ENCODE data around the gene IFITM5.
"Not testable (repeated sequence)": the region's sequence is repeated elsewhere in the genome, so short reads cannot be mapped to it uniquely, and the experiment has no call there.

The IFITM5 gene

DNA sequence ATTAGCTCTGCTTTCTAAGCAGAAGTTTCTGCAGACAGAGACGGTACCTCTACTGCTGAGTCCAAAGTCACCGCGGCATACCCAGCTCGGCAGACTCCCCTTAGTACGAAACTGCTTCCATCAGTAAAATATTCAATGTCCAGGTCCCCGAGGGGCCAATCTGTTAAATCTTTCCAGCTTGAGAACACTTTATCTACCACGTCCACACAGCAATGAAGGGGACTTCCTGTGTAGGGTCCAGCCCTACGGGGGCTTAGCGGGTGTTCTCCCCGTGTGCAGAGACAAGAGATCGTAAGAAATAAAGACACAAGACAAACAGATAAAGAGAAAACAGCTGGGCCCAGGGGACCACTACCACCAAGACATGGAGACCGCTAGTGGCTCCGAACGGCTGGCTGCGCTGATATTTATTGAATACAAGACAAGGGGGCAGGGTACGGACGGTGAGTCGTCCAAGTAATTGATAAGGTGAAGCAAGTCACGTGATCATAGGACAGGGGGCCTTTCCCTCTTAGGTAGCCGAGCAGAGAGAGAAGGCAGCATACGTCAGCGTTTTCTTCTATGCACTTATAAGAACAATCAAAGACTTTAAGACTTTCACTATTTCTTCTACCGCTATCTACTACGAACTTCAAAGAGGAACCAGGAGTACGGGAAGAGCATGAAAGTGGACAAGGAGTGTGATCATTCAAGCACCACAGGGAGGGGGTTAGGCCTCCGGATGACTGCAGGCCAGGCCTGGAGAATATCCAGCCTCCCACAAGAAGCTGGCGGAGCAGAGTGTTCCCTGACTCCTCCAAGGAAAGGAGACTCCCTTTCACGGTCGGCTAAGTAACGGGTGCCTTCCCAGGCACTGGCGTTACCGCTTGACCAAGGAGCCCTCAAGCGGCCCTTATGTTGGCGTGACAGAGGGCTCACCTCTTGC lies 25.5 kb upstream of the IFITM5 start:
- Mint-ChIP-seq H3K4me3 (peak overlapping the region in 1 of 2 donors; percentile 36), H3K4me1 (ENCODE audit: low read depth in 2 of 2) (peaks cover 40 to 45% of the 10 kb centered on the region in 2 donors), H3K27ac (peak overlapping the region; percentile 38 to 84)
- H3K27me3 Mint-ChIP-seq; ATAC-seq (replicated peaks); H3K9me3 Mint-ChIP-seq; DNase-seq; H3K36me3 Mint-ChIP-seq (ENCODE audit: insufficient read depth): not testable (repeated sequence)

DNA sequence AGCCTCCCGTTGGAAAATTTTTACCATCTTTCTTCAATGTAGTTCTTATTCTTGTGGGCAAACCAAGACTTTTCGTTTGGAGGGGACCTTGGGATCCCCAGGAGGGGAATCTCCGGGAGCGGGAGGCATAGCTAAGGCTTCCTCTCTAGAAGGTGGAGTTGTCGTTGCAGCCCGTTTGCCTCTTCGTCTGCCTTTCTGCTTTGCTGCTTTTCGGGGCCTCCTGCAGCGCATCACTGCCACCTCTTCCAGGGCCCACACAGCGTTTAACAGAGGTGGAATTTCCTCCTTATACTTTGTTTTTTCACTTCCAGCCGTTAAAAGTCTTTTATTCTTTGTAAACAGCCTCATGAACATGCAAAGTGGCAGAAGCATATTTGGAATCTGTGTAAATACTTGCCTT lies 24.8 kb upstream of the IFITM5 start:
- no peaks in the 10 kb centered on the region for H3K27me3 Mint-ChIP-seq
- H3K9me3 Mint-ChIP-seq: no peaks in the 10 kb centered on the region
- DNase-seq: no peak
- peaks cover 36 to 42% of the 10 kb centered on the region in 2 donors for H3K4me1 Mint-ChIP-seq (ENCODE audit: low read depth in 2 of 2)
- peaks cover 15% of the 10 kb centered on the region for H3K36me3 Mint-ChIP-seq (ENCODE audit: insufficient read depth)
- H3K27ac Mint-ChIP-seq: peak overlapping the region; percentile 32 to 84
- ATAC-seq (replicated peaks): no peak
- H3K4me3 Mint-ChIP-seq: peak overlapping the region in 1 of 2 donors; percentile 36

DNA sequence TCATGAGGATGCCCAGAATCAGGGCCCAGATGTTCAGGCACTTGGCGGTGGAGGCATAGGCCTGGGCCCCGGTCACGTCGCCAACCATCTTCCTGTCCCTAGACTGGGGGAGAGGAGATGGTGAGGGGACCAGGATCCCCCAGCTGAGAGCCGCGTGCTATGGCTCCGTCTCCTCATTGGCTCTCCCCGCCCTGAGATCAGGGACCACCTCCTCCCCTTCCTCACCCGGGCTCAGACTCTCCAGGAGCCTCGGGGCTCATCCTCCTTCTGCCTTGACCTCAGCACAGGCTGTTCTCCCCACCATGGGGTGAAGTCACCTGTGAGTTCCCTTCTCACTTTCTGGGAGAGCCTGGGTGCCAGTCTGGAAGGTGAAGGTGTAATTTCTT lies 20.6 kb upstream of the IFITM5 start:
- Mint-ChIP-seq H3K4me1 (ENCODE audit: low read depth in 2 of 2) (peaks cover 31 to 36% of the 10 kb centered on the region in 2 donors), H3K36me3 (ENCODE audit: insufficient read depth) (peaks cover 38% of the 10 kb centered on the region), H3K4me3 (peak overlapping the region; percentile 71 to 75), H3K27ac (peak overlapping the region; percentile 64 to 75)
- not testable (repeated sequence) for H3K9me3 Mint-ChIP-seq; ATAC-seq (replicated peaks); H3K27me3 Mint-ChIP-seq; DNase-seq

DNA sequence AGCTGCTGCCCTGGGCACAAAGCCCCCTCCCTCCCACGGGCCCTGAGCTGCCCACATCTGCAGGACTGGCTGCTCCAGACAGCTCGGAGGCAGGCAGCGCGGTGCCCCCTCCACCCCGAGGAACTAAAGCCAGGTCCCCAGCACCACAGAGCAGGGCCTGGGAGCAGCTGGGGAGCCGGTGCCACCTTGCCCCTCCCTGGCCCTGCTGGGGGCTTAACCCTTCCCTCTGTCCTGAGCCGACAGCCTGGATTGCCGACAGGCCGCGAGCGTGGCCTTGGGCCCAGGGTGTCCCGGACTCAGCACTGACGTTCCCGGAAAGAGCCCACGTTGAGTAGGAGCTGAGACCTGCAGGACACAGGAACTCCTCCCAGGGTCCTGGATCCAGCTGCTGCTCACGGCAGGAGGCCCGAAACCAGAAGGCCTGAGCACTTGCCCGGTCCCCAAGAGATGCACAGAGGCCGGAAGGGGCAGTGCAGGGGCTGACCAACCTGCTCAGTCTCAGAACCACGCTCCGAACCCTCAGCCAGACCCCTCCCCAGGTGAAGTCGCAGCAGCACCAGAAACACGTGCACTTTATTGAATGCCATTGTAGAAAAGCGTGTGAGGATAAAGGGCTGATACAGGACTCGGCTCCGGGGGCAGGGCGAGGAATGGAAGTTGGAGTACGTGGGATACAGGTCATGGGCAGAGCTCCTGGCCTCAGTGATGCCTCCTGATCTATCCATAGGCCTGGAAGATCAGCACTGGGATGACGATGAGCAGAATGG lies 20.0 kb upstream of the IFITM5 start:
- not testable (repeated sequence) for H3K9me3 Mint-ChIP-seq, DNase-seq, H3K27me3 Mint-ChIP-seq
- Mint-ChIP-seq H3K27ac (peak overlapping the region; percentile 64 to 75), H3K4me3 (peak overlapping the region; percentile 71 to 75), H3K36me3 (ENCODE audit: insufficient read depth) (peaks cover 44% of the 10 kb centered on the region), H3K4me1 (ENCODE audit: low read depth in 2 of 2) (peaks cover 28 to 31% of the 10 kb centered on the region in 2 donors)
- ATAC-seq (replicated peaks): peak; percentile 16

DNA sequence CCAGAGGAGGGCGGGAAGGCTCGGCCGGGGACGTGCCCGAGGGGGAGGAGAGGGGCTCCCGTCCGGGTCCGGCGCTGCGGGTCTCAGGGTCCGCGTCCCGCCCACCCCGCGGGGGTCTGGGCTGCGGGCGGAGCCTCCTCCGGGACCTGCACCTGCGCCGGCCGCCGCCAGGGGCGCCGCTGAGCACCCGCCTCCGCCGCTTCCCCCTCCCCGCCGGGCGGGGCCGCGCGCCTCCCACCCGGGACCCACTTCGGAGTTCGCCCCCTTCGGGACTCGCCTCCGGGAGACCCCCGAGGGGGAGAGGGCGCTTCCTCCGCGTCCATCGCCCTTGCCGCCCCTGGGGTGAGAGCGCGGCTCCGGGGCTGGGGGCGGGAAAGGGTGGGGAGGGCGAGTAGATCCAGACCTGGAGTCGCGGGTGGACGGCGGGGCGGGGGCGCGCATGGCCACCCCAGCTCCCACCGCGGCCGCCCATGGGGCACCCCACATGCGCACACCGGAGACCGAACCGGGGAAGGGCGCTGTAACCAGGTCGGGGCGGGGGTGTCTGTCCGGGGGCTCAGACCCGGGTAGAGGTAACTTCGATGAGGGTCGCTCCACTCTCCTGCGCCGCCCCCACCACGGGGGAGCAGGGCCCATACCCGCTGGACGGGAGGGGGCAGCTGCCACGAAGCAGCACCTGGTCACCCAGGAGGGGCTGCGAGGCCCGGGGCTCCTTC lies 19.2 kb upstream of the IFITM5 start:
- H3K36me3 Mint-ChIP-seq (ENCODE audit: insufficient read depth): peaks cover 50% of the 10 kb centered on the region
- H3K4me3 Mint-ChIP-seq: peak overlapping the region; percentile 71 to 75
- ATAC-seq (replicated peaks): peak; percentile 33
- not testable (repeated sequence) for H3K9me3 Mint-ChIP-seq, H3K27ac Mint-ChIP-seq, H3K27me3 Mint-ChIP-seq, DNase-seq
- H3K4me1 Mint-ChIP-seq (ENCODE audit: low read depth in 2 of 2): peaks cover 35 to 38% of the 10 kb centered on the region in 2 donors

DNA sequence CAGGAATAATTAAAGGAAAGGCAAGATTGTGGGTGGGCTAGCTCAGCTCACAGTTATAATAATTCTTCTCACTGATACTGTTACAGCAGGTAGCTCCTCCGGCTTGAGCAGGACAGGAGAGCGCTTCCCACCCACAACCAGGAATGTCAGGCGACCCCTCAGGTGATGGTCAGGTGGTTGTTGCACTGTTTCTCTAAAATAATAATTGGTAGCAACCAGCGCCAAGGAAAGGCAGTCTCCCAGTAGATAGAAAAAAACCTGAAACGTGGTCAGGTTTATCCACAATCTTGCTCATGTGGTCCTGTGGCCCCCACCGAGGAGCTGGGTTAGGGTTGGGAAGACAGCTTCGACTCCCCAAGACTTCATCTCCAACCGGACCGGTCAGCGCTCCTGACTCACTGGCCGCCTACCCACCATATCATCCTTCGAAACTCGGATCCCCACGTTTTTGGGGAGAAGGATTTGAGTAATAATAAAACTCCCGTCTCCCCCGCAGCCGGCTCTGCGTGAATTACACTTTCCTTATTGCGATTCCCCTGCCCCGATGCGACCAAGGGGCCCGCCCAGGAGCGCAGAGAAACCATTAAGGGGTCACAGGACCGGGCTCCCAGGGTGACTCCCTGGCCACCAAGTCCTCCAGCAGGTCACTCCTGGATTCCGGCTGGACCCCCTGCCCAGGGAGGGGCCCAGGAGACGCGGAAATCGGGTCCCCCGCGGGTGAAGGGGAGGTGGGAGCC lies 18.5 kb upstream of the IFITM5 start:
- H3K4me3 Mint-ChIP-seq: peak overlapping the region; percentile 95 to 97
- H3K36me3 Mint-ChIP-seq (ENCODE audit: insufficient read depth): peaks cover 50% of the 10 kb centered on the region
- H3K27ac Mint-ChIP-seq: peak overlapping the region; percentile 95 to 97
- H3K9me3 Mint-ChIP-seq; H3K27me3 Mint-ChIP-seq; DNase-seq; ATAC-seq (replicated peaks): not testable (repeated sequence)
- H3K4me1 Mint-ChIP-seq (ENCODE audit: low read depth in 2 of 2): peaks cover 42 to 45% of the 10 kb centered on the region in 2 donors

DNA sequence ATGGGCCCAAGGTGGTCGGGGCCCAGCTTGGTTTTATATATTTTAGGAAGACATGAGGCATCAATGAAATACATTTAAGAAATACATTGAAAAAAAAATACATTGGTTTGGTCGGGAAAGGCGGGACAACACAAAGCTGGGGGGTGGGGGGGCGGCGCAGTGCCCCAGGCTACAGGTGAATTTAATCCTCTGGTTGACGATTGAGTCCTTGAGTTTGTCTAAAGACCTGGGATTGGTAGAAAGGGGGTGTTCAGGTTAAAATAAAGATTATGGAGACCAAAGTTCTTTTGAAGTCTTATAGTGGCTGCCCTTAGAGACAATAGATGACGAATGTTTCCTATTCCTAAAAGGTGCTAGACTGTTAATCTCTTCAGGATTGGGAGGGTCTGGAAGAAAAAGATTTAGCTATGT lies 17.6 kb upstream of the IFITM5 start:
- peaks cover 51% of the 10 kb centered on the region for H3K36me3 Mint-ChIP-seq (ENCODE audit: insufficient read depth)
- no peaks in the 10 kb centered on the region for H3K9me3 Mint-ChIP-seq
- H3K4me1 Mint-ChIP-seq (ENCODE audit: low read depth in 2 of 2): peaks cover 47 to 53% of the 10 kb centered on the region in 2 donors
- H3K27me3 Mint-ChIP-seq: no peaks in the 10 kb centered on the region
- DNase-seq: no peak
- peak; percentile 7 for ATAC-seq (replicated peaks)
- H3K4me3 Mint-ChIP-seq: peak overlapping the region; percentile 95 to 97
- peak overlapping the region; percentile 95 to 97 for H3K27ac Mint-ChIP-seq

DNA sequence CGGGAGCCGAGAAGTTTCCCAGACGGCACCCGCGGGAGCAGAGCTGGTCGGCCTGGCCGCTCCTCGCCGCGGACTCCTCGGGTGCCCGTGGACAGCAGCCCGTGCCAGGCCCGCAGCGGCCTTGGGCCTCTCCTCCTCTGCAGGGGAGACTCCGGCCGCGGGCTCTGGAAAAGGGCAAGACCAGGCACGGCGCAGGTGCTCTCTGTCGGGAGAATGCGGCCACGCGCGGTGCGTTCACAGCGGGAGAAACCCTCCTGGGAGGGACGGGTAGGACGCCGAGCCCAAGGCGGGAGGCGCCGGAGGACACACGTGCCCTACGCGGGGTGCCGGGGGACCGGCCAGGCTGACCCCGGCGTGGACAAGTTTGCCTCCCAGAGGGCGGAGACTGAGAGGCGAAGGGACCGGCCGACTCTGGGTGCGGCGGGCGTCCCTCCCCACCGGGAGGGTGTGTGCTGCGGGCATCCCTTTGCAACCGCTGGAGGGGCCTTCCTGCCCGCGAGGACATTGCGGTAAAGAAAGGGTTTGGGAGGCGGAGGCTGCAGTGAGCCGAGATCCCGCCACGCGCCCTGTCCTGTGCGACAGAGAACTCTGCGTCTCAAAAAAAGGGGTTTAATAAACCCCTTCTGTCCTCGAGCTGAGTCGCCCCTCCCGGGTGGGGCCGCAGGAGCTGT lies 16.8 kb upstream of the IFITM5 start:
- H3K4me1 Mint-ChIP-seq (ENCODE audit: low read depth in 2 of 2): peaks cover 48 to 56% of the 10 kb centered on the region in 2 donors
- no peaks in the 10 kb centered on the region for H3K9me3 Mint-ChIP-seq
- ATAC-seq (replicated peaks): peak; percentile 3
- H3K27me3 Mint-ChIP-seq: no peaks in the 10 kb centered on the region
- peak overlapping the region; percentile 95 to 97 for H3K27ac Mint-ChIP-seq
- H3K4me3 Mint-ChIP-seq: peak overlapping the region; percentile 95 to 97
- peaks cover 55% of the 10 kb centered on the region for H3K36me3 Mint-ChIP-seq (ENCODE audit: insufficient read depth)
- DNase-seq: peak in 2 of 3 experiments; percentile 46 to 47

DNA sequence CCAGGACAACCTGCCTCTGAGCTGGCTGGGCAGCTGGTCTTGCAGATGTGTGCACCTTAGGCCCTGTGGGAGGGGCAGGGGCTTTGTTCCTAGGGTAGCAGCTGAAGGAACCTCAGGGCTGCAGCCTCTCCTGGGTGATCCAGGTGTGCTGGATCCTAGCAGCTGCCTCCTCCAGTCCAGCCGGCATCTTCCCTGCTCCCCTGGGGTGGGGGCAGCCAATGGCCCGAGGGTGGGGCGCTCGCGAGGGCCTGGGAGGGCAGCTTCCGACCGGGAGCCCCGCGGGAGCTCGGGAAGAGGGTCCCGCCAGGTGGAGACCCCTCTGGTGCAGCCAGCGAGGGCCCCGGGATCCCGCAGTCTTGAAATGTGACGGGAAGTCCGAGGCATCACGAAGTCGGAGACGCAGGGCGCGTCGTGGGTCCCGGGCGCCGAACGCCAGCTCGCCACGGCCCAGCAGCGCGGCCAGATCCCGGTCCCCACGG lies 16.2 kb upstream of the IFITM5 start:
- H3K36me3 Mint-ChIP-seq (ENCODE audit: insufficient read depth): peaks cover 55% of the 10 kb centered on the region
- H3K4me1 Mint-ChIP-seq (ENCODE audit: low read depth in 2 of 2): peaks cover 48 to 51% of the 10 kb centered on the region in 2 donors
- DNase-seq (no peak), ATAC-seq (replicated peaks) (no peak)
- H3K27ac Mint-ChIP-seq: peak overlapping the region; percentile 96 to 97
- peak overlapping the region; percentile 95 to 97 for H3K4me3 Mint-ChIP-seq
- no peaks in the 10 kb centered on the region for H3K9me3 Mint-ChIP-seq
- no peaks in the 10 kb centered on the region for H3K27me3 Mint-ChIP-seq

DNA sequence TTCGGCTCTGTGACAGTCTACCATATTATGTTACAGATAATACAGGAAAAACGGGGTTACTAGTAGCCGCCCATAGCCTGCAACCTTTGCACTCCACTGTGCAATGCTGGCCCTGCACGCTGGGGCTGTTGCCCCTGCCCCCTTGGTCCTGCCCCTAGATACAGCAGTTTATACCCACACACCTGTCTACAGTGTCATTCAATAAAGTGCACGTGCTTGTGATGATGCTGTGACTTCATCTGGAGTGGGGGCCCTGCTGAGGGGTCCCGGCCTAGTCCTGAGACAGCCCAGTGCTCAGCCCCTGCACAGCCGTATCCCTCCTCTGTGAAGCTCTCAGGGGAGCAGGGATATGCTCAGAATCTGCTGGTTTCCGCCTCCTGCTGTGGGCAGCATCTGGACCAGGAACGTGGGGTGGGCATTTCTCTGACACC lies 15.7 kb upstream of the IFITM5 start:
- no peak for ATAC-seq (replicated peaks)
- H3K4me3 Mint-ChIP-seq: peak overlapping the region; percentile 95 to 97
- peaks cover 43 to 46% of the 10 kb centered on the region in 2 donors for H3K4me1 Mint-ChIP-seq (ENCODE audit: low read depth in 2 of 2)

DNA sequence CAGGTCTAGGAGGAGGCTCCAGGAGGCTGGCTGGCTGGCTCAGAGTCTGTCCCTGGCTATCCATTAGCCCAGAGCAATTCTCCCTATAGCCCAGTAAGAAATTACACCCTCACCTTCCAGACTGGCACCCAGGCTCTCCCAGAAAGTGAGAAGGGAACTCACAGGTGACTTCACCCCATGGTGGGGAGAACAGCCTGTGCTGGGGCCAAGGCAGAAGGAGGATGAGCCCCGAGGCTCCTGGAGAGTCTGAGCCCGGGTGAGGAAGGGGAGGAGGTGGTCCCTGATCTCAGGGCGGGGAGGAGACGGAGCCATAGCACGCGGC lies 15.2 kb upstream of the IFITM5 start:
- peaks cover 49% of the 10 kb centered on the region for H3K36me3 Mint-ChIP-seq (ENCODE audit: insufficient read depth)
- DNase-seq; ATAC-seq (replicated peaks); H3K27me3 Mint-ChIP-seq; H3K9me3 Mint-ChIP-seq: not testable (repeated sequence)
- H3K4me1 Mint-ChIP-seq (ENCODE audit: low read depth in 2 of 2): peaks cover 42 to 45% of the 10 kb centered on the region in 2 donors
- H3K4me3 Mint-ChIP-seq: peak overlapping the region; percentile 95 to 97
- H3K27ac Mint-ChIP-seq: peak overlapping the region; percentile 96 to 97

More for the DNA sequence above, 15.7 kb upstream of the IFITM5 start:
- Mint-ChIP-seq H3K27me3 (no peaks in the 10 kb centered on the region), H3K9me3 (no peaks in the 10 kb centered on the region), H3K27ac (peak overlapping the region; percentile 96 to 97), H3K36me3 (ENCODE audit: insufficient read depth) (peaks cover 52% of the 10 kb centered on the region)
- no peak for DNase-seq
